OCI-LY3 (cell line): ENCODE data around the gene PAX5.
"Not testable (repeated sequence)": the region's sequence is repeated elsewhere in the genome, so short reads cannot be mapped to it uniquely, and the experiment has no call there.

ENCODE experiments used
- H2AFZ ChIP-seq: fragments of 200-600, 300-600 bp; shearing (Covaris generic); 2 replicates; pipeline ENCODE4 v1.6.0; 2014; ENCODE audit warnings: antibody characterized with exemption, low read depth, low read length
- H3K27ac ChIP-seq: fragments of 200-600, 300-600 bp; sonication (generic); 2 replicates; pipeline ENCODE4 v1.5.1; 2014; ENCODE audit warnings: mild to moderate bottlenecking, low read length, moderate library complexity, mixed read lengths
- H3K27me3 ChIP-seq: fragments of 200-600, 300-600 bp; sonication (generic); 2 replicates; pipeline ENCODE4 v1.6.1; 2014; ENCODE audit warnings: low read depth, low read length, mixed read lengths
- H3K36me3 ChIP-seq: fragments of 200-600, 300-600 bp; sonication (generic); replicated peaks from 2 replicates; pipeline ENCODE3; 2014; ENCODE audit warnings: low read depth, low read length, mixed read lengths
- H3K4me1 ChIP-seq: fragments of 300-600, 200-600 bp; sonication (generic); 2 replicates; pipeline ENCODE4 v1.6.1; 2014; ENCODE audit warnings: low read length, mixed read lengths
- H3K4me2 ChIP-seq: fragments of 200-600, 300-600 bp; sonication (generic); 2 replicates; pipeline ENCODE4 v1.6.1; 2014; ENCODE audit warnings: low read length, mixed read lengths
- H3K4me3 ChIP-seq: fragments of 300-600, 200-600 bp; sonication (generic); 2 replicates; pipeline ENCODE4 v1.5.1; 2014; ENCODE audit warnings: antibody characterized with exemption, mild to moderate bottlenecking, low read length, moderate library complexity
- H3K79me2 ChIP-seq: fragments of 300-600, 200-600 bp; shearing (Covaris generic); 2 replicates; pipeline ENCODE4 v1.6.1; 2014; ENCODE audit warnings: mild to moderate bottlenecking, low read length, mixed read lengths
- H3K9ac ChIP-seq: fragments of 300-600, 200-600 bp; shearing (Covaris generic); 2 replicates; pipeline ENCODE4 v1.6.0; 2014; ENCODE audit warnings: mild to moderate bottlenecking, low read length, moderate library complexity
- H3K9me3 ChIP-seq: fragments of 200-600, 300-600 bp; shearing (Covaris generic); 2 replicates; pipeline ENCODE4 v1.6.1; 2014; ENCODE audit warnings: low read length, mixed read lengths; ENCODE audit not compliant: insufficient read depth
- H4K20me1 ChIP-seq: fragments of 200-600, 300-600 bp; sonication (generic); 2 replicates; pipeline ENCODE4 v1.6.1; 2016; ENCODE audit warnings: low read length, mixed read lengths; ENCODE audit not compliant: insufficient read depth
- CTCF ChIP-seq: fragments of 200-600, 300-600 bp; sonication (generic); IDR thresholded peaks from 2 replicates; pipeline ENCODE4 v1.5.1; 2014; ENCODE audit warnings: antibody characterized with exemption, low read length, low read depth
- EZH2phosphoT487 ChIP-seq: fragments of 200-600 bp; shearing (Covaris generic); IDR thresholded peaks from 2 replicates; pipeline ENCODE4 v1.6.1; 2018; ENCODE audit warnings: antibody characterized with exemption, mixed run types, low read depth

PAX5 gene

GRCh38 chr9:37033682-37034304, at the start of gene PAX5:
Gene PAX5, minus strand, starts transcription at chr9:37034268. Its CDS starts 237 bp downstream, at chr9:37034031.
- H3K79me2 ChIP-seq, result peaks cover 94% of the 10 kb centered on the region
- H3K36me3 ChIP-seq, result peaks cover 3% of the 10 kb centered on the region
- H2AFZ ChIP-seq, result peak within 1 kb of the TSS; percentile 35; the same call in 1 of the 2 replicates
- peaks cover 50% of the 10 kb centered on the region for H3K4me1 ChIP-seq
- H3K9me3 ChIP-seq, result no peaks in the 10 kb centered on the region
- H3K27me3 ChIP-seq, result no peaks in the 10 kb centered on the region
- no peak for TF ChIP-seq CTCF
- no peak for TF ChIP-seq EZH2phosphoT487
- H4K20me1 ChIP-seq, result no peaks in the 10 kb centered on the region
- H3K9ac ChIP-seq, result peak within 1 kb of the TSS; percentile 99
- peak within 1 kb of the TSS; percentile 100 for H3K4me2 ChIP-seq
- H3K4me3 ChIP-seq, result peak within 1 kb of the TSS; percentile 94
- peak within 1 kb of the TSS; percentile 91 for H3K27ac ChIP-seq

- Histone ChIP-seq H3K36me3 (peaks cover 29% of the 10 kb centered on the region), H2AFZ (no peak overlapping the region), H3K9me3 (no peaks in the 10 kb centered on the region), H3K4me2 (no peak overlapping the region), H3K79me2 (peaks cover 71% of the 10 kb centered on the region), H4K20me1 (peaks cover 22% of the 10 kb centered on the region), H3K27me3 (no peaks in the 10 kb centered on the region), H3K4me3 (no peak overlapping the region), H3K4me1 (peaks cover 28% of the 10 kb centered on the region), H3K9ac (no peak overlapping the region), H3K27ac (no peak overlapping the region)
- TF ChIP-seq CTCF (no peak), EZH2phosphoT487 (no peak)
Measured at GRCh38 chr9:37083654-37084053, 49.6 kb upstream of the PAX5 start.

- H3K79me2 ChIP-seq, result peaks cover 69% of the 10 kb centered on the region
- H3K27ac ChIP-seq, result no peak overlapping the region
- no peak overlapping the region for H3K4me2 ChIP-seq
- H3K9ac ChIP-seq, result no peak overlapping the region
- H3K9me3 ChIP-seq, result no peaks in the 10 kb centered on the region
- H3K27me3 ChIP-seq, result no peaks in the 10 kb centered on the region
- TF ChIP-seq CTCF (no peak), EZH2phosphoT487 (no peak)
- no peak overlapping the region for H2AFZ ChIP-seq
- H3K36me3 ChIP-seq, result peaks cover 20% of the 10 kb centered on the region
- no peak overlapping the region for H3K4me3 ChIP-seq
- H4K20me1 ChIP-seq, result peaks cover 22% of the 10 kb centered on the region
- H3K4me1 ChIP-seq, result peaks cover 28% of the 10 kb centered on the region
Measured at GRCh38 chr9:37082214-37082765, 48.2 kb upstream of the PAX5 start.

- not testable (repeated sequence) for H3K9ac ChIP-seq, H3K9me3 ChIP-seq, H3K4me2 ChIP-seq, H3K27me3 ChIP-seq, H3K27ac ChIP-seq, H2AFZ ChIP-seq
- H3K36me3 ChIP-seq, result peaks cover 12% of the 10 kb centered on the region
- peaks cover 22% of the 10 kb centered on the region for H4K20me1 ChIP-seq
- H3K4me1 ChIP-seq, result peaks cover 28% of the 10 kb centered on the region
- H3K4me3 ChIP-seq, result peak overlapping the region; percentile 95; the same call in 1 of the 2 replicates
- H3K79me2 ChIP-seq, result peaks cover 63% of the 10 kb centered on the region
Measured at GRCh38 chr9:37081507-37081906, 47.4 kb upstream of the PAX5 start.

- peaks cover 50% of the 10 kb centered on the region for H3K79me2 ChIP-seq
- not testable (repeated sequence) for H3K27me3 ChIP-seq, H3K36me3 ChIP-seq, H3K9me3 ChIP-seq
- H3K4me1 ChIP-seq, result peaks cover 19% of the 10 kb centered on the region
- peak overlapping the region; percentile 88 for H3K4me2 ChIP-seq
- peak overlapping the region; percentile 88 for H3K9ac ChIP-seq
- peak overlapping the region; percentile 95 for H3K4me3 ChIP-seq
- peak overlapping the region; percentile 48; the same call in 1 of the 2 replicates for H2AFZ ChIP-seq
- peaks cover 12% of the 10 kb centered on the region for H4K20me1 ChIP-seq
- H3K27ac ChIP-seq, result peak overlapping the region; percentile 58
Measured at GRCh38 chr9:37080165-37080628, 46.1 kb upstream of the PAX5 start.
